ENCODE data around the gene APOO. TPM values are rescaled to one million over a fixed set of nuclear protein-coding genes. Genes with fewer than 3 reads are reported as not detected.

APOO gene
- total RNA-seq, 1 donor from 2014 or later: 36.2 TPM

GRCh38 chrX:23952391-23952790 lies 44.7 kb upstream of the APOO start:
- Mint-ChIP-seq H3K4me1 (ENCODE audit: low read depth, unreplicated experiment) (no peaks in the 10 kb centered on the region), H3K27me3 (ENCODE audit: unreplicated experiment) (no peaks in the 10 kb centered on the region), H3K36me3 (ENCODE audit: unreplicated experiment) (no peaks in the 10 kb centered on the region), H3K9me3 (ENCODE audit: unreplicated experiment) (no peaks in the 10 kb centered on the region), H3K27ac (ENCODE audit: unreplicated experiment) (no peak overlapping the region), H3K4me3 (ENCODE audit: unreplicated experiment) (no peak overlapping the region)
- no peak for TF ChIP-seq CTCF (IDR thresholded peaks at IDR 0.05; ENCODE audit: partially characterized antibody, unreplicated experiment)
- DNase-seq: no peak

- H3K4me1 Mint-ChIP-seq (ENCODE audit: low read depth, unreplicated experiment): no peaks in the 10 kb centered on the region
- no peak overlapping the region for H3K4me3 Mint-ChIP-seq (ENCODE audit: unreplicated experiment)
- H3K9me3 Mint-ChIP-seq (ENCODE audit: unreplicated experiment): no peaks in the 10 kb centered on the region
- no peak for DNase-seq
- no peaks in the 10 kb centered on the region for H3K27me3 Mint-ChIP-seq (ENCODE audit: unreplicated experiment)
- no peak for TF ChIP-seq CTCF (IDR thresholded peaks at IDR 0.05; ENCODE audit: partially characterized antibody, unreplicated experiment)
- no peak overlapping the region for H3K27ac Mint-ChIP-seq (ENCODE audit: unreplicated experiment)
- H3K36me3 Mint-ChIP-seq (ENCODE audit: unreplicated experiment): no peaks in the 10 kb centered on the region
Measured at GRCh38 chrX:23945206-23945605, 37.5 kb upstream of the APOO start.

GRCh38 chrX:23944234-23944633 lies 36.5 kb upstream of the APOO start:
- Mint-ChIP-seq H3K4me3 (ENCODE audit: unreplicated experiment) (no peak overlapping the region), H3K36me3 (ENCODE audit: unreplicated experiment) (no peaks in the 10 kb centered on the region), H3K9me3 (ENCODE audit: unreplicated experiment) (no peaks in the 10 kb centered on the region), H3K4me1 (ENCODE audit: low read depth, unreplicated experiment) (no peaks in the 10 kb centered on the region), H3K27ac (ENCODE audit: unreplicated experiment) (no peak overlapping the region), H3K27me3 (ENCODE audit: unreplicated experiment) (no peaks in the 10 kb centered on the region)
- no peak for TF ChIP-seq CTCF (IDR thresholded peaks at IDR 0.05; ENCODE audit: partially characterized antibody, unreplicated experiment)
- no peak for DNase-seq

GRCh38 chrX:23939203-23939602 lies 31.5 kb upstream of the APOO start:
- Mint-ChIP-seq H3K4me1 (ENCODE audit: low read depth, unreplicated experiment) (peaks cover 4% of the 10 kb centered on the region), H3K9me3 (ENCODE audit: unreplicated experiment) (no peaks in the 10 kb centered on the region), H3K4me3 (ENCODE audit: unreplicated experiment) (no peak overlapping the region), H3K27me3 (ENCODE audit: unreplicated experiment) (no peaks in the 10 kb centered on the region), H3K27ac (ENCODE audit: unreplicated experiment) (no peak overlapping the region), H3K36me3 (ENCODE audit: unreplicated experiment) (no peaks in the 10 kb centered on the region)
- DNase-seq: no peak
- no peak for TF ChIP-seq CTCF (IDR thresholded peaks at IDR 0.05; ENCODE audit: partially characterized antibody, unreplicated experiment)

- Mint-ChIP-seq H3K4me1 (ENCODE audit: low read depth, unreplicated experiment) (peaks cover 4% of the 10 kb centered on the region), H3K4me3 (ENCODE audit: unreplicated experiment) (no peak overlapping the region), H3K27ac (ENCODE audit: unreplicated experiment) (no peak overlapping the region), H3K27me3 (ENCODE audit: unreplicated experiment) (no peaks in the 10 kb centered on the region), H3K36me3 (ENCODE audit: unreplicated experiment) (no peaks in the 10 kb centered on the region), H3K9me3 (ENCODE audit: unreplicated experiment) (no peaks in the 10 kb centered on the region)
- no peak for DNase-seq
- no peak for TF ChIP-seq CTCF (IDR thresholded peaks at IDR 0.05; ENCODE audit: partially characterized antibody, unreplicated experiment)
Measured at GRCh38 chrX:23938690-23939089, 31.0 kb upstream of the APOO start.

Measured in glutamatergic neuron (in vitro differentiated cells).